ENCODE measurements around the gene NCKAP5.

NCKAP5 gene

GRCh38 chr2:133588144-133588543 lies 19.9 kb upstream of the NCKAP5 start:
- no peaks in the 10 kb centered on the region for H3K4me1 Mint-ChIP-seq
- no peak overlapping the region for H3K4me3 Mint-ChIP-seq
- DNase-seq, result no peak
- H3K9me3 Mint-ChIP-seq, result peaks cover 5 to 10% of the 10 kb centered on the region in 2 donors
- no peak overlapping the region for H3K27ac Mint-ChIP-seq
- H3K27me3 Mint-ChIP-seq, result no peaks in the 10 kb centered on the region
- ATAC-seq, result no peak

DNA sequence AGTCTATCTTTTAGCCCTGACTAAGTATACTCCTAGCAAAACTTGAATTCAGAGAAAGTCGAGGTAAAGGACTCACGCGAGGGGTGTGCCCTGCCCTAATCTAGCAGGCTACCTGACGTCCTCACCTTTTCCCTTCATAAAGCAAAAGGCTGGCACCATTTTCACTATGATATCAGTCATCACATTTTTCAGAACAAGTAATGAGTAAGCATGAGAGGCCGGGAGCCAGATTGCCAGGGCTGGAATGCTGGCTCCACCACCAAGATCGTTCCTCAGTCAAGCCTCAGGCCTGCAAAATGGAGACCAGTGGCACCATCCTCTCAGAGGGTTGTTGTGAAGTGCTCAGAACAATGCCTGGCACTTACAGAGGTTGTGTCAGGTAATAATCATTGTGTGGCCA lies 18.7 kb upstream of the NCKAP5 start:
- no peak for DNase-seq
- ATAC-seq, result no peak
- no peaks in the 10 kb centered on the region for H3K27me3 Mint-ChIP-seq
- H3K27ac Mint-ChIP-seq, result no peak overlapping the region
- no peaks in the 10 kb centered on the region for H3K4me1 Mint-ChIP-seq
- no peak overlapping the region for H3K4me3 Mint-ChIP-seq
- H3K9me3 Mint-ChIP-seq, result peaks cover 5 to 10% of the 10 kb centered on the region in 2 donors

DNA sequence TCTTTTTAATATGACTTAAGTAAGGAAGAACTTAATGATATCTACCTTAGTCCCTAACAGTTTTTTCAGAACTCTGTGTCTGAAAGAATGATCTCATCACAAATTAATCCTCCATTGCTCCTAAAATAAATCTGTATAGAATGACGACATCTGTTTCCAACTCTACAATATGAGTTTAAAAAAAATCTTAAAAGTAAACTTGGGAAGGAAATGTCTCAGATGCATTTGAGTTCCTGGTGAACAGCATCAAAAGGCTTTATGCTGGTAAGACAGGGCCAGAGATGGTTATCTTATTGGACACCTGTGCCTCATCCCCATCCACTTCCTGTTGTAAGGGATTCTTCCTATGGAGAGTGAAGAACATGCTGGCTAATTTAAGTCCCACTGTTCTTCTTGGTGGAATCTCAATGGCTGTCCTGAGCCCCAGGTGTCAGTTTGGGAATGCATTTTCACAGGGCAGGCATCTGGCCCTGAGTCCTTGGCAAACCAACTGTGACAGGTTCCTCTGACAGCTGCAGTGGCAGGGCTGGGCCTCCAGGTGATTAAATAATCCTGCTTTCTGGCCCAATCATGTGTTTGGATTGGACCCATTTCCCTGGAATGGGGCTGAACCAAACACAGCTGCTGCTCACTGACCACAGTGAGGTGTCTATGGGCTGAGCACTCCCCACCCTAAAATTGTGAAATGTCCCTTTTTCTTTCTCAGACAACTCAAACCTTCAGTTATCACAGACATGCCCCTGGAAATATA lies 12.9 kb upstream of the NCKAP5 start:
- no peaks in the 10 kb centered on the region for H3K9me3 Mint-ChIP-seq
- H3K27ac Mint-ChIP-seq, result no peak overlapping the region
- no peaks in the 10 kb centered on the region for H3K27me3 Mint-ChIP-seq
- DNase-seq (no peak), ATAC-seq (no peak)
- no peak overlapping the region for H3K4me3 Mint-ChIP-seq
- H3K4me1 Mint-ChIP-seq, result no peaks in the 10 kb centered on the region

DNA sequence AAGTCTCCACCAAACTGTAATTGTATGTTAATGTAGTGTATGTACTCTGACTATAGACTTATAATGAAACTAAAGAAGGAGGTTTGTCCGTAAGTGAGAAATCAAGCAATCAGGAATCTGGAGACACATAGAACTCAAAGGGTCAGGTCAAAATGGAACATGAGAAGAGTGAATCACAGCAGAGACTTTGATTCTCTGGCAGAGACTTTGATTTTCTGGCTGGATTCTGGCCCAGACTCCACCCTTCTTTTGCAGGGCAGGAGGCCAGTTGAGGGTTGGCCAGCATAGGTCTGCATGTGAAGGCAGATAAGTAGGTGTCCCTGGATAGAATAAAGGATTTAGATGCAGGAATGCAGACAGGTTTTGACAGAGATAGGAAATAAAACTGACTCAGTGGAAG lies 11.0 kb upstream of the NCKAP5 start:
- Mint-ChIP-seq H3K4me1 (no peaks in the 10 kb centered on the region), H3K27me3 (no peaks in the 10 kb centered on the region)
- DNase-seq, result no peak

GRCh38 chr2:133576714-133577113 lies 8.5 kb upstream of the NCKAP5 start:
- Mint-ChIP-seq H3K27me3 (no peaks in the 10 kb centered on the region), H3K4me1 (no peaks in the 10 kb centered on the region), H3K27ac (no peak overlapping the region), H3K9me3 (no peaks in the 10 kb centered on the region), H3K4me3 (no peak overlapping the region)
- no peak for ATAC-seq
- DNase-seq, result no peak

More for the DNA sequence above, 11.0 kb upstream of the NCKAP5 start:
- H3K4me3 Mint-ChIP-seq, result no peak overlapping the region
- no peak overlapping the region for H3K27ac Mint-ChIP-seq
- H3K9me3 Mint-ChIP-seq, result no peaks in the 10 kb centered on the region
- no peak for ATAC-seq

- no peaks in the 10 kb centered on the region for H3K4me1 Mint-ChIP-seq
Observed at GRCh38 chr2:133574620-133575019, 6.4 kb upstream of the NCKAP5 start.

GRCh38 chr2:133574186-133574585 lies 5.9 kb upstream of the NCKAP5 start:
- peak overlapping the region in 1 of 2 donors; percentile 38 for H3K27ac Mint-ChIP-seq

More at GRCh38 chr2:133574620-133575019, 6.4 kb upstream of the NCKAP5 start:
- H3K9me3 Mint-ChIP-seq, result no peaks in the 10 kb centered on the region
- H3K27ac Mint-ChIP-seq, result peak overlapping the region in 1 of 2 donors; percentile 34
- no peak overlapping the region for H3K4me3 Mint-ChIP-seq
- no peak for DNase-seq
- peaks cover 2% of the 10 kb centered on the region for H3K27me3 Mint-ChIP-seq
- ATAC-seq, result no peak

DNA sequence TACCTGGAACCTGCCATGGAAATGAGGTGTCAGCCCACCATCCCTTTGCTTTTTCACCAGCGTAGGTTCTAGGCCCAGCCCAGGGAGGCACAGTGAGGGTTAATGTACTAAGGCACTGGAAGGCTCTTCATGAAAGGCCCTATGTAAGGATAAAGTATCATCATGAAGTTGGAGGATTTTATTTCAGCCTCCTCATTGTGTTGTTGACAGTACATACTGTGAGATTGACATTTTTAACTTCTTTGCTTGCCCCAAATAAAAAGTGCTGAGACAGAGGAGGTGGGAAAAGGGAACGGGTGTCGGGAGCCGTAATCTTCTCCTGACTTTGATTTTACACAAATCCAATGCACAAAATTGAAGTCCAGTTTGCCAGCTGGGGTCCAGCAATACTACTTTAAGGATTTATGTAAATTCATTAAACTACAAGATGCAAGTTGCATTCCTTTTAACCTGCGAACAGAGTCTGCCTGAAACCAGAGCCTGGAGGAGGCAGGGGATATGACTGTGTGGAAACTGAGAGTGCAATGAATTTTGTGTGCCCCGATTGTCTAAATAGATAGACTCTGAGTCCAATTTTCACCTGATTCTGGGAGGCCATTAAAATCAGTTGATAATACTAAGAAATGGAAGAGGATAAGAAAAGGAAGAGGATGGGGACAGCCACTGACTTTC lies 5.4 kb upstream of the NCKAP5 start:
- Mint-ChIP-seq H3K27ac (no peak overlapping the region), H3K4me3 (no peak overlapping the region), H3K9me3 (no peaks in the 10 kb centered on the region), H3K4me1 (no peaks in the 10 kb centered on the region), H3K27me3 (peaks cover 12% of the 10 kb centered on the region)
- ATAC-seq (no peak), DNase-seq (no peak)

More at GRCh38 chr2:133574186-133574585, 5.9 kb upstream of the NCKAP5 start:
- ATAC-seq (no peak), DNase-seq (no peak)
- peaks cover 7% of the 10 kb centered on the region for H3K27me3 Mint-ChIP-seq
- H3K9me3 Mint-ChIP-seq, result no peaks in the 10 kb centered on the region
- H3K4me3 Mint-ChIP-seq, result no peak overlapping the region
- no peaks in the 10 kb centered on the region for H3K4me1 Mint-ChIP-seq

GRCh38 chr2:133571249-133571648 lies 3.0 kb upstream of the NCKAP5 start:
- no peaks in the 10 kb centered on the region for H3K4me1 Mint-ChIP-seq
- H3K4me3 Mint-ChIP-seq, result no peak overlapping the region
- H3K9me3 Mint-ChIP-seq, result no peaks in the 10 kb centered on the region
- ATAC-seq (no peak), DNase-seq (no peak)
- no peak overlapping the region for H3K27ac Mint-ChIP-seq
- peaks cover 33% of the 10 kb centered on the region for H3K27me3 Mint-ChIP-seq

DNA sequence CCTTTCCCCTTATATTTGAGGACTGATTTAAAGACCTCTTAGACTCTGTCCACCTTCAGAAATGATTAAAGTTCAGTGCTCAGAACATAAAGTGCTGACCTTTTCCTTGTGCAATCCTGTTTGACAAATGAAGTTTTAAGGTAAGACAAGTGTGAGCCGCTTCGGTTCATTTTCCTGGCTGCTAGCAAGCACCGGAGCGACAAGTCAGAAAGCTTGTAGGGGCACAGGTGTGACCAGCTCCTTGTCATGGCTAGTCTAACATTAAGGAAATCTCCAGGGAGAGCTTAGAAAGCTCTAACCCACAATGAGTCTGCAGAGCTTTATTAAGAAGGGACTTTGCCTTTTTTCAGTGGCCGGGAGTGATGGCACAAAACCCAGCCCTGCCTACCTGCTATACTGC lies 2.3 kb upstream of the NCKAP5 start:
- H3K27ac Mint-ChIP-seq, result peak overlapping the region in 1 of 2 donors; percentile 27
- H3K4me3 Mint-ChIP-seq, result no peak overlapping the region
- H3K4me1 Mint-ChIP-seq, result no peaks in the 10 kb centered on the region
- peaks cover 33% of the 10 kb centered on the region for H3K27me3 Mint-ChIP-seq
- no peak for ATAC-seq
- DNase-seq, result no peak
- H3K9me3 Mint-ChIP-seq, result no peaks in the 10 kb centered on the region

GRCh38 chr2:133569286-133569830 lies 1.1 kb upstream of the NCKAP5 start:
- Mint-ChIP-seq H3K4me3 (no peak overlapping the region), H3K27ac (no peak overlapping the region), H3K27me3 (peaks cover 33% of the 10 kb centered on the region), H3K9me3 (no peaks in the 10 kb centered on the region), H3K4me1 (no peaks in the 10 kb centered on the region)
- DNase-seq (no peak), ATAC-seq (no peak)

- H3K27me3 Mint-ChIP-seq, result peaks cover 33% of the 10 kb centered on the region
- H3K27ac Mint-ChIP-seq, result no peak overlapping the region
- no peaks in the 10 kb centered on the region for H3K4me1 Mint-ChIP-seq
- no peaks in the 10 kb centered on the region for H3K9me3 Mint-ChIP-seq
- DNase-seq, result no peak
- no peak overlapping the region for H3K4me3 Mint-ChIP-seq
- ATAC-seq, result no peak
Observed at GRCh38 chr2:133568598-133568997, 335 bp upstream of the NCKAP5 start.

DNA sequence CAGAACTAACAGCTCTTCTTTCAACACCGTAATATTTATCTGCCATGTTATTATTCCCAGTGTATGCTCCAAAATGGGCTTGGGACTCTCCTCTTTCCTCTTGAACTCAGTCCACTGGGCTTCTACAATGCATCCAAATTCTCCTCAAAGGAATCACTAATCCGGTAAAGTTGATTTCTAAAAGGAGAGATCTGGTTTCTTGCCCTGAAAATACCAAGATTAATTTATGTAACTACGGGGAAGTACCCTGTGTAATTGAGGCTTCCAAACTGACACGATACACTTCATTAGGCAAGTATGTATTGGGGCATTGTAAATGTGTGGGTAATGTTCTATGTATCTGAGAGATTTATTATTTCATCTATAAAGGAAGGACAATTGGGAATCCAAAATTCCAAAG lies 5.7 kb downstream of the NCKAP5 start:
- no peak overlapping the region for H3K27ac Mint-ChIP-seq
- H3K27me3 Mint-ChIP-seq, result peaks cover 10% of the 10 kb centered on the region
- ATAC-seq (no peak), DNase-seq (no peak)
- H3K4me3 Mint-ChIP-seq, result no peak overlapping the region
- H3K9me3 Mint-ChIP-seq, result no peaks in the 10 kb centered on the region
- no peaks in the 10 kb centered on the region for H3K4me1 Mint-ChIP-seq

DNA sequence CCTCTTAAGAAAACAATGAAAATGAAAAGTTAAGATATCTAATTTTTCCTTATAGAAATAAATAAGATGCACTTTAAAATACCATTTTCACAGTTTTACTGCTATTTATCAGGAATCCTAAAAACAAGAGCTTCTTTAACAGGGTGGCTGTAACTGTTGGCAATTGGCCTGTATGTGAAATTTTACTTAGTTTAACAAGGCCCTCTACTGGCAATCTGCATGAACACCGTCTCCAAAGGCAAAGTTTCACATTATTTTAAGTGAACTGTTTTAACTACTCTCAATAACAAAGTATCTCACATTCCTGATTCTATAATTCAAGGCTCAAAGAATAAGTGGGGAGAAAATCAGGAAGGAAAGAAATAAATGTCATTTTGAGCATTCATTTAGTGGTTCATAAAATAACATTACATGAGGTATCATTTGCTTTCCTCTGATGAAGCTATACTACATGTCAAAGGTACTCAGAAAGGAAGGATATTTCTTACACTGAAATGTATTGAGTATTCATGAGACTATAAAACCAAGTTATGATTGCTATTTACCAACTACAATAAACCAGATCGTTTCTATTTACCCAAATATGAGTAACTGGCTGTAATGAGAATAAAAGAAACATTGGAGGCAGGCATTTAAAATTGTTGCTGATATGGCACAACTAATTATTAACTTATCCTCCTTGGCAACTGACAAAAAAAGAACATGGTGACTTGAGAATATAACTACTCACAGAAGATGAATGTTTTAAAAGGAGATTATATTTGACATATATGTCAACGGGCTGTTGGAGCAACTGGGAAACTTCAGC lies 7.0 kb downstream of the NCKAP5 start:
- H3K4me1 Mint-ChIP-seq, result no peaks in the 10 kb centered on the region
- H3K4me3 Mint-ChIP-seq, result no peak overlapping the region
- DNase-seq (no peak), ATAC-seq (no peak)
- no peaks in the 10 kb centered on the region for H3K27me3 Mint-ChIP-seq
- no peaks in the 10 kb centered on the region for H3K9me3 Mint-ChIP-seq
- H3K27ac Mint-ChIP-seq, result no peak overlapping the region

GRCh38 chr2:133557614-133558013 lies 10.6 kb downstream of the NCKAP5 start:
- no peak overlapping the region for H3K4me3 Mint-ChIP-seq
- H3K9me3 Mint-ChIP-seq, result no peaks in the 10 kb centered on the region
- ATAC-seq (no peak), DNase-seq (no peak)
- H3K27me3 Mint-ChIP-seq, result no peaks in the 10 kb centered on the region
- no peak overlapping the region for H3K27ac Mint-ChIP-seq
- H3K4me1 Mint-ChIP-seq, result no peaks in the 10 kb centered on the region
